GM21360 (cell line): ENCODE results near the gene NFKBIL1.

Experiments used
- ATAC-seq: cut with Tn5 transposase; IDR thresholded peaks from one replicate; pipeline ENCODE4 v1.9.1; 2021; ENCODE audit warnings: mild to moderate bottlenecking, moderate library complexity; ENCODE audit not compliant: unreplicated experiment

Gene NFKBIL1

DNA sequence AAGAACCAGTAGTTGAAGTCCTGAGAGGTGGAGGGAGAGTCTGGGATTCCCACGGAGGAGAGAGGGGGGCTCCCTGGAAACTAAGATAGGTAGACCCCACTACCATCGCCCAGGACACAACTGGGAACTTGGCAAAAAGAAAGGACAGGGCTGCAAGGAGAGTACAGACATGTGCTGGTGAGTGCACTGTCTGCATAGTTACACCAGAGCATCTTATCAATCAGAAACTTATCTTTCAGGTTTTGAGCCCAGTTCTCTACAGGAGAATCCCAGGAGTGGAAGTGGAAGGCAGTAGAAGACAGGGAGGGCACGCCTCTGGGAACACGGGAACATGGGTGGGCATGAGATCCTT, 12.2 kb downstream of the NFKBIL1 start:
- ATAC-seq = no peak

GRCh38 chr6:31559958-31560696, 12.7 kb downstream of the NFKBIL1 start:
- ATAC-seq = peak; percentile 39

- ATAC-seq = no peak
These were observed 13.3 kb downstream of the NFKBIL1 start for GRCh38 chr6:31560697-31561058.

- ATAC-seq = no peak
These were observed 20.3 kb downstream of the NFKBIL1 start for GRCh38 chr6:31567531-31568370.

DNA sequence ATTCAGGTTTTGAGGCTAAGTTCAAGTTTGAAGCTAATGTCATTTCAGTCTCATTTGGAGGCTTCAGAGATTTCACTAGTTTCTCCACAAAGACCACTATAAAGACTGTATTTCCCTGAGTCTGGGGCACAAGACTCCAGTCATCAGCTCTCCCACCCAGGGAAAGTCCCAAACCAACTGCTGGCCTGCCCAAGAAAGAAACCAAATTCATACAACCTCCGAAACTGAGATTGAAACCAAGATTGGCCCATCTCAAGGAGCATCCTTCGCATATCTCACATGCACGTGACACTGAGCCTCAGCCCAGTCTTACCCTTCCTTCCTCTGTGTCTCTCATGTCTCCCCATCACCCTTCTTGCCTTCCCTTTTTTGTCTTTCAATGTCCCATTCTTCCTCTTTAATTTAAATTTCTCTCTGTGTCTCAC, 21.1 kb downstream of the NFKBIL1 start:
- ATAC-seq = peak; percentile 55

DNA sequence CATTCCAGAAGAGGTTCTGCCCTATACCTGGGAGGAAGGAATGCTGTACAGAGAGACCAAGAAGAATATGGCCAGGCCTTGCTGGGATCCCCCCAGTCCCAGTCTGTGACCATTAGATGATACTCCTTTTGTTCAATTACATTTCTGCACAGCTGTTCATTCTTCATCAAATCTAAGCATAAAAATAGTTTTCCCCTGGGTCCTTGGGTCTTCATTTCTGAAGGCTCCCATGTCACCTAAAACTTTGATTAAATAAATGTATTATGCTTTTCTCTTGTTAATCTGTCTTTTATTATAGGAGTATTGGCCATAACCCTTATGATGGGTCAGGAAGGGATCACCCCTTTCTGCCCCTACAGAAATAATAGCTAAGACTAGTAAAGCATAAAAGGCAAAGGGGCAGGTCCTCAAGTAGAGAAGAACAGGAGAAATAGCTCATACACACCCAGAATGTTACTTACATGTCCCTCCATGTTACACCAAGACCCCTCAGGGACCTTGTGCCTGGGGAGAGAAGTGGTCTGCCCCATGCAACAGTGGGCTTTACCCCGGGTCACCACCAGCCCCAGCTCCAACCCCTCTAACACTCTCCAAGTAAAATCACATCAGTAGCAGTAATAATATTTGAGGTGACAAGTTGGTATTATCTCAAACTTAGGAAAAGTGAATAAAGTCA, 22.6 kb downstream of the NFKBIL1 start:
- no peak for ATAC-seq

DNA sequence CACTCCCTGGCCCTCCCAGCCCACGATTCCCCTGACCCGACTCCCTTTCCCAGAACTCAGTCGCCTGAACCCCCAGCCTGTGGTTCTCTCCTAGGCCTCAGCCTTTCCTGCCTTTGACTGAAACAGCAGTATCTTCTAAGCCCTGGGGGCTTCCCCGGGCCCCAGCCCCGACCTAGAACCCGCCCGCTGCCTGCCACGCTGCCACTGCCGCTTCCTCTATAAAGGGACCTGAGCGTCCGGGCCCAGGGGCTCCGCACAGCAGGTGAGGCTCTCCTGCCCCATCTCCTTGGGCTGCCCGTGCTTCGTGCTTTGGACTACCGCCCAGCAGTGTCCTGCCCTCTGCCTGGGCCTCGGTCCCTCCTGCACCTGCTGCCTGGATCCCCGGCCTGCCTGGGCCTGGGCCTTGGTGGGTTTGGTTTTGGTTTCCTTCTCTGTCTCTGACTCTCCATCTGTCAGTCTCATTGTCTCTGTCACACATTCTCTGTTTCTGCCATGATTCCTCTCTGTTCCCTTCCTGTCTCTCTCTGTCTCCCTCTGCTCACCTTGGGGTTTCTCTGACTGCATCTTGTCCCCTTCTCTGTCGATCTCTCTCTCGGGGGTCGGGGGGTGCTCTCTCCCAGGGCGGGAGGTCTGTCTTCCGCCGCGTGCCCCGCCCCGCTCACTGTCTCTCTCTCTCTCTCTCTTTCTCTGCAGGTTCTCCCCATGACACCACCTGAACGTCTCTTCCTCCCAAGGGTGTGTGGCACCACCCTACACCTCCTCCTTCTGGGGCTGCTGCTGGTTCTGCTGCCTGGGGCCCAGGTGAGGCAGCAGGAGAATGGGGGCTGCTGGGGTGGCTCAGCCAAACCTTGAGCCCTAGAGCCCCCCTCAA, 24.9 kb downstream of the NFKBIL1 start, which contains the start of gene LTA:
LTA (plus strand) TSS at position 249 of the 871 bp plus-strand sequence; CDS start at position 703, 454 bp downstream.
- peak; percentile 33 for ATAC-seq

- no peak for ATAC-seq
These were observed 26.1 kb downstream of the NFKBIL1 start for GRCh38 chr6:31573239-31574105.

GRCh38 chr6:31574106-31575061, 27.0 kb downstream of the NFKBIL1 start:
- no peak for ATAC-seq

- ATAC-seq = no peak
These were observed 28.0 kb downstream of the NFKBIL1 start, which contains the start of gene TNF for GRCh38 chr6:31575335-31575901. TNF (plus strand) TSS chr6:31575565; CDS start chr6:31575742, 177 bp downstream.

- ATAC-seq = no peak
These were observed 28.7 kb downstream of the NFKBIL1 start for GRCh38 chr6:31575952-31576685.

GRCh38 chr6:31576897-31577578, 29.6 kb downstream of the NFKBIL1 start:
- no peak for ATAC-seq

GRCh38 chr6:31577579-31577966, 30.2 kb downstream of the NFKBIL1 start:
- ATAC-seq = no peak

DNA sequence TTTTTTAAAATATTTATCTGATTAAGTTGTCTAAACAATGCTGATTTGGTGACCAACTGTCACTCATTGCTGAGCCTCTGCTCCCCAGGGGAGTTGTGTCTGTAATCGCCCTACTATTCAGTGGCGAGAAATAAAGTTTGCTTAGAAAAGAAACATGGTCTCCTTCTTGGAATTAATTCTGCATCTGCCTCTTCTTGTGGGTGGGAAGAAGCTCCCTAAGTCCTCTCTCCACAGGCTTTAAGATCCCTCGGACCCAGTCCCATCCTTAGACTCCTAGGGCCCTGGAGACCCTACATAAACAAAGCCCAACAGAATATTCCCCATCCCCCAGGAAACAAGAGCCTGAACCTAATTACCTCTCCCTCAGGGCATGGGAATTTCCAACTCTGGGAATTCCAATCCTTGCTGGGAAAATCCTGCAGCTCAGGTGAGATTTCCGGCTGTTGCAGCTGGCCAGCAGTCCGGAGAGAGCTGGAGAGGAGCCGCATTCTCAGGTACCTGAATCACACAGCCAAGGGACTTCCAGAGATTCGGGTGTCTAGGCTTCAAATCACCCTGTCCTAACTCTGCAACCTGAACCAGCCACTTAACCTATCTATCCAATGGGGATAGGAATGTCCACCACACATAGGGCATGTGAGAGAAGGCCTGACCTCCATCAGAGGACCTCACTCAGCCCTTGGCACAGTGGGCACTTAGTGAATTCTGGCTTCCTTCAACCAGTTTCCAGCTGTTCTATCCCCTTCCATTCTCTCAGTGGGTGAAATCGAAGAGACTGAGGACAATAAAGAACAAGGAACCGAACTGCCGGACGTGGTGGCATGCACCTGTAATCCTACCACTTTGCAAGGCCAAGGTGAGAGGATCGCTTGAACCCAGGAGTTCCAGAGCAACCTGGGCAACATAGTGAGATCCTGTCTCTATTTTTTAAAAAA, 31.0 kb downstream of the NFKBIL1 start:
- ATAC-seq = no peak

GRCh38 chr6:31579119-31579505, 31.7 kb downstream of the NFKBIL1 start:
- no peak for ATAC-seq
